COLO829 (cell line): Measurements from ENCODE around the gene ZFP64.
"Not testable (repeated sequence)": the region's sequence is repeated elsewhere in the genome, so short reads cannot be mapped to it uniquely, and the experiment has no call there.

Experiments used
- DNase-seq: peaks from one replicate; pipeline ENCODE4 v3.0.0; 2012; ENCODE audit warnings: low spot score

The ZFP64 gene

DNA sequence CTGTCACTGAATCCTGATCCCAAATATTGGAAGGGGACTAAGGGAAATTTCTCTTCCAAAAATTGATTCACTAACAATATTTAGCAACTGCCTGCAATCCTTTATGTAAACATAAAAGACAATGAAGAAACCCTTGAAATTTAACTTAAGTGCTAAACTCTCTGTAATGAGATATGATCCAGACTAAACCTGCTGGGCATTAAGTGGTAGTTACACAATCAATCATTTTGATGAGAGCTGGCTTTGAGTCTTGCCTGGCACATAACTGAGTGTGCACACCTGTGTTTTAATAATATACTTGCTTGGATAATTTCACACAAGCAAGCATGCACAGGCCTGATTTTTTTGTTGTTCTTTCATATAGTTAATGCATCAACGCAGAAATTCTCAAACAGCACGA is 9.8 kb upstream of the ZFP64 start:
- no peak for DNase-seq

- no peak for DNase-seq
Measured at GRCh38 chr20:52200870-52201269, 9.3 kb upstream of the ZFP64 start.

GRCh38 chr20:52196845-52197244 is 5.3 kb upstream of the ZFP64 start:
- DNase-seq = no peak

DNA sequence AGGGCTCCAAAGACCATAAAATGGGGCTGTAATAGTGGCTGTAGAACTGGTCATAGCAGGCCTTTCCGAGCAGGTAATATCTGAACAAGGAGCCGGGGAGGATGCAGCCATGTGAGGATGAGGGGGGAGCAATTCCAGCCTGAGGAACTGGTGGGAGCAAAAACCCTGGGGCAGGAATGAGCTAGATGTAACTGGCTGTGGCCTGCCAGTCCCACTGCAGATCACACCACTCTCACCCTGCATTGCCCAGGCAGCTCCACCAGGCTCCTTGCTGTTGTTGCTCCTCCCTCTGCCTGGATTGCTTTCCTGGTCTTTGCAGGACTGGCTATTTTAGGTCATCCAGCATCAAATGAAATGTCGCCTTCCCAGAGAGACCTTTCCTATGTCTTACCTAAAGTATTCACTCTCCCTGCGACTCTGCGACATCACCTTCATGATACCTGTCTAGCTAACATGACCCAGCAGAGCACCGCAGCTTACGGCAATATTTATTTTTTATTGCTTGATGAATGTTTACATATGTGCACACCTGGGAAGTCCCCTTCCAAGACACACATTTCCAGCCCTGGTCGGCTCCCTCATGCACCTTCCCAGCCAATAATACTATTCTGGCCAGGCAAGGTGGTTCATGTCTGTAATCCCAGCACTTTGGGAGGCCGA is 2.4 kb upstream of the ZFP64 start:
- DNase-seq = no peak

- DNase-seq = no peak
Measured at GRCh38 chr20:52193133-52193532, 1.6 kb upstream of the ZFP64 start.

DNA sequence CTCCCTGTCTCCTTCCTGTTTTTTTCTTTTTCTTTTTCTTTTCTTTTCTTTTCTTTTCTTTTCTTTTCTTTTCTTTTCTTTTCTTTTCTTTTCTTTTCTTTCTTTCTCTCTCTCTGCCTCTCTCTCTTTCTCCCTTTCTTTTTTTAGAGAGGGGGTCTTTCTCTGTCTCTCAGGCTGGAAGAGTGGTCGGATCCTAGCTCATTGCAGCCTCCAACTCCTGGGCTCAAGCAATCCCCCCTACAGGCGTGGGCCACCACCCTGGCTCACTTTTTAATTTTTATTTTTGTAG is 1.1 kb upstream of the ZFP64 start:
- DNase-seq = not testable (repeated sequence)

DNA sequence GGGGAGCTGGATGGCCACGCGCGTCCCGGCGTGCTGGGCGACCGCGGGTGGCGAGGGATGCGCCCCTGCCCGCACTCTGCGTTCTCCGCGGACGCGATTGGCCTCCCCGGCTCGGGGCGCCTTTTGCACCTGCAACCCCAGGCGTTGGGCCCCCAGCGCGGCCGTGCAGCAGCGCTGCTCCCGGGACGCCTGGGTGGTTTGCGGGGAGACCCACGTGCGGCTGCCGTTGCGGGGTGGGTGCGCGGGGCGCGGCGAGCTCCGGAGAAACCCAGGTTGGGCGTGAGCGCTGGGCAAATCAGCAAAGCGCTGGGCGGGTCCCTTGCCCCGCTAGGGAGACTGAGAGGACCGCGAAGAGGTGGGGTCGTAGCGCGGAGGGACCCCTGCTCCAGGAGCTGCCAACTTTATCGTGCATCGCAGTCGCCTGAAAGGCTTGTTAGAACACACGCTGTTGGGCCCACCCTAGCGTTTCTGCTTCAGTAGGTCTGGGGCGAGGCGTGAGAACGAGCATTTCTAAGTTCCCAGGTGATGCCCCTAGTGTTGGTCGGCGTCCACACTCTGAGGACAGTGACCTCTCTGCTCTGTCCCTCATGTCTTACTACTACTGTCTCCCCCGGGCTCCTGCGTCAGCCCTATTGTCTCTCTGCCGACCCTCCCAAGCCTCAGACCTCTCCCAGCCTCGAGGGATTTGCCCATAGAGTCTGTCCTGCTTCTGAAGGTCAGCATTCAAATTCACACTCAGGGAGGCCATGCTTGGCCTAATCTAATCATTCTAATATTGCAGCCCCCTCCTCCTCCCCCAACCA is 538 bp upstream of the ZFP64 start:
- peak; percentile 46 for DNase-seq

DNA sequence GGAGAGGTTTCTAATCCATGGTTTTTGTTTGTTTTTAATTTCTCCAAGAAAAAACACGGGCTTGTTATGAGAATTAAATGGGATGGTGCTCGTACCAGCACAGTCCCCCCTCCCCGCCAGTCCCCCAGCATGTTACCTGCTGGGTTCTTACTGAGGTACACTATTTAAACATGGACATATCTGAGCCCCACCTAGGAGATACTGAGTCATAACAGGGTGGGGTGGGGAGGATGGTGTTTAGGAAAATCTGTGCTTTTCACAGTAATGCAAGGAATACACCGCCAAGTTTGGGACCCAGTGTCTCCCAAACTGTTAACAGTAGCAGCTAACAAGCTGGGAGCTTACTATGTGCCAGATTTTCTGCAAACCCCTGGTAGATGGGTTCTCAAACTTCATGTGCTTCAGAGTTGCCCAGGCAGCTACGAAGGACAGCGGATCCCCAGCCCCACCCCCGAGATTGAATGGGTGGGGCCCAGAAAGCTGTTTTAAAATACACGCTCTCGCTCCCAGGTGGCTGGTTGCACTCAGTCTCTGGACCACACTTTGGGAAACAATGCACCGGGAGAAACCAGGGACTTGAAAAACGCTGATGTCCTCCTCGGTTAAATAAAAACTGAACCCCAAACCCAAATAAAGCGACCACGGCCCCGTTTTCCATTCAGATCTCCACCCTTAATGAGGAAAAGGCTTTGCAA is 995 bp downstream of the ZFP64 start:
- DNase-seq = peak; percentile 57

DNA sequence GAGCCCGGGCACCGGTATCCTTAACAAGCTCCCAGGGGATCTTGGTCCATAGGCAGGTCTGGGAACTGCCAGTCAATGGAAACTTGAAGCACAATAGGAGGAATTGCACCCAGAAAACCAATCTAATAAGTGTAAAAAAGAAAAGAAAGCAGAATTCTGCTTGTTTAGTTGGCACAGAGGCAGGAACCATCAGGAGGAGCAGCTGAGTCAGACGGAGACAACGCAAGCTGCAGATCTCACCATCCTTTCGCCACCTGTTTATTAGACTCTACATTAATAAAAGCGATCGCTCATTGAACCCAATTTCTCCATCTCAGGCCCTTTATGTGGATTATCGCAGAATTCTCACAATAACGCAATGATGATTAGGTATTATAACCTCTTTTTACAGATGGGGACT is 9.8 kb downstream of the ZFP64 start:
- DNase-seq = no peak

DNA sequence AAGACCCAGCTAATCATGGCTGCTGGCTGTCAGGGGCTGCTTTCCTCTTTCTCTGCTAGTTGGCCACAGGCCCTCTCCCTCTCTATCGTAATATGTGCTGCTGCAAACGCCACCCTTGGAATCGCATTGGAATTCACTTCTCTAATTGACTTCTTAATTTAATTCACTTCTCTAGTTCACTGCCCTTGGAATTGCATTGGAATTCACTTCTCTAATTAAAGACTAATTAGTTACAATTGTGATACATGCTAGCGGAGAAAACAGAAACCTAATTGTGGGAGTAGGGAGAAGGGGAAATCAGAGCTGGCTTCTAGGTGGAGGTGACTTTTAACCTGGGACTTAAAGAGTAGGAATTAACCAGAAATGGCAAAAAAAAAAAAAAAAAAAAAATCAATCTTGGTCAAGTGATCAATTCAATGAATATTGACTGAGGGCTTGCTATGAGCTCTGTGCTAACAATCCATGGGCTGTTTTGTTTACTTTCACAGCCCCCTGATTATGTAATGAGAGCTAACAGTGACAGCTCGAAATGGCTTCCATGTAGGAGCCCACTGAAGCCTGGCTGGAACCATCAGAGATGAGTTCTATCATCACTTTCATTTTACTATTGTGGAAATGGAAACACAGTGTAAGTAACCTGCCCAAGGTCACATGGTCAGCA is 11.3 kb downstream of the ZFP64 start:
- DNase-seq = no peak

GRCh38 chr20:52179331-52180179 is 12.0 kb downstream of the ZFP64 start:
- DNase-seq = no peak

GRCh38 chr20:52178691-52179090 is 12.9 kb downstream of the ZFP64 start:
- DNase-seq = no peak

DNA sequence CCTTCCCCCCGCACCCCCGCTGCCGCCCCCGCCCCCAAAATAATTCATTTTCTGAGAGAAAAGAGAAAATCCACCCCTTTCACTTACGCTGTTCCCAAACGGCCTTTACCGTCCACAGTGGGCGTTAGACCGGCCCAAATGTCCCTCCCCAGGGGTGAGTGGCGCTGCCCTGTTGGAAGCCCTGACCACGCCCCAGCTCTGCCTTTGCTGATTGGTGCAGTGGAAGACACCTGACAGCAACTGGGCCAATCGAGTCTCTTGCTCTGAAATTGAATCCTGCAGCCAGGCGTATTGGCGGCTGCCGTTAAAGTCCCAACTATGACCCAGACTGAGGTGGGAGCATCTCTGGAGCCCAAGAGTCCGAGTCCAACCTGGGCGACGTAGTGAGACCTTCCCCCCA is 15.7 kb downstream of the ZFP64 start:
- DNase-seq = no peak

GRCh38 chr20:52172392-52173047 is 19.1 kb downstream of the ZFP64 start:
- DNase-seq = no peak

DNA sequence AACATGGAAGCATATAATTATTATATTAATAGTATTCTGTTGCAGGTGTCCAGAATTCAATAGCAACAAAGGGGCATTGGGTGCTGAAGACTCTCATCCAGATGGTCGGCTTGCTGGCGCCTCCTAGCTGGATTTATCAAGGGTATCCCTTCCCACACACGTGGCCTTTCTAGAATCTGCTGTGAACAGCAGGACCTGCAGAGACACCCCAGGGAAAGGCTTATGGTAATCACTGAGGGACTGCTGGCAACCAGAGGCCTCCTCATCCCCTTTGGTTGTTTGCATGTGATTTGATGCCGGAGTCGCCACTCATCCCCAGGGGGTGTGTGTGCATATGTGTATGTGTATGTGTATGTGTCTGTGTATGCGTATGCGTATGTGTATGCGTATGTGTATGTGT is 20.6 kb downstream of the ZFP64 start:
- no peak for DNase-seq

- DNase-seq = no peak
Measured at GRCh38 chr20:52168116-52168515, 23.5 kb downstream of the ZFP64 start.

- DNase-seq = no peak
Measured at GRCh38 chr20:52167232-52167840, 24.2 kb downstream of the ZFP64 start.

GRCh38 chr20:52166150-52166549 is 25.4 kb downstream of the ZFP64 start:
- DNase-seq = no peak

DNA sequence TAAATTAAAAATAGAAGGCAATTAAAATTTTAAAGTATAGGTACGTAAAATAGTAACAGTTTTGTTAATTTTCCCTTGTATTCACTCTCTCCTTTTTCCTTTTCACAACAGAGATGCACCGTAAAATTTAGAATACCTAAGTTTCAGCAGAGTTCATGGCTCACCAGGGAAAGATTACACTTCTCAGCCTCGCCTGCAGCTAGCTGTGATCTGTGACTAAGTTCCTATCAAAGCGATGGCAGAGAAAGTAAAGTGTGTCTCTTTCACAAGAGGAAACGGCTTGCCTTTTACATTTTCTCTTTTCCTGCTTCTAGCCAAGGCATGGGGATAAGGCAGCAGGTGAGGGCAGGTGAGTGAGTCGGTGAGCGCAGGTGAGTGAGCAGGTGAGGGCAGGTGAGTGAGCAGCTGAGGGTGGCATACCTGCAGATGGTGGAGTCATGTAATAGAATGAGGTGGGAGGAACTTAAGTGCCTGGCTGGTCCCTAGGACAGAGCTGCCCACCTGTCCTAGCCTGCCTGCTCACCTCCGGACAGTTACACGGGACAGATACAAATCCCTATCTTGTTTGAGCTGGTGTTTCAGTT is 30.9 kb downstream of the ZFP64 start:
- no peak for DNase-seq

GRCh38 chr20:52160049-52160570 is 31.5 kb downstream of the ZFP64 start:
- no peak for DNase-seq
